K562 (cell line): ENCODE data around the gene MALRD1.

Source experiments
- BDP1 ChIP-seq: IDR thresholded peaks from 3 replicates; pipeline ENCODE4 v1.6.1; 2011; ENCODE audit not compliant: insufficient read length, insufficient read depth
- CHD7 ChIP-seq: fragments of 200-600 bp; sonication (generic); IDR thresholded peaks from one replicate; pipeline ENCODE4 v1.6.1; 2012; ENCODE audit warnings: mild to moderate bottlenecking, low read depth, low read length, inconsistent platforms
- CTCF ChIP-seq, 3 experiments: IDR thresholded peaks in 2 of 3; conservative IDR thresholded peaks in 1 of 3; 2 replicates each; pipeline ENCODE4 v1.5.1; 2011 to 2012; ENCODE audit warnings: low read length in 3 of 3, mild to moderate bottlenecking in 3 of 3, control low read depth in 2 of 3, improper control_type of control experiment in 1 of 3, inconsistent platforms in 1 of 3, low read depth in 1 of 3, mixed read lengths in 1 of 3, moderate library complexity in 1 of 3; ENCODE audit not compliant: insufficient read depth in 2 of 3
- HES1 ChIP-seq: fragments of 450-650 bp; IDR thresholded peaks from 2 replicates; pipeline ENCODE4 v1.6.1; 2016; ENCODE audit warnings: low read depth, mild to moderate bottlenecking, moderate library complexity
- MXI1 ChIP-seq: IDR thresholded peaks from 2 replicates; pipeline ENCODE4 v1.6.1; 2011; ENCODE audit warnings: low read depth, mild to moderate bottlenecking, improper control_type of control experiment, low read length
- MYC ChIP-seq, 2 experiments: fragments of 250-450 bp in 1 of 2; sonication (Bioruptor Pico) in 1 of 2; IDR thresholded peaks; 2 replicates each; pipeline versions ENCODE4 v1.5.1 to v1.6.1; 2012 to 2021; ENCODE audit warnings: low read depth in 2 of 2, borderline replicate concordance in 1 of 2, improper control_type of control experiment in 1 of 2, low read length in 1 of 2, mild to moderate bottlenecking in 1 of 2, moderate library complexity in 1 of 2
- PKNOX1 ChIP-seq: fragments of 450-650 bp; IDR thresholded peaks from 2 replicates; pipeline ENCODE4 v1.6.1; 2016
- POLR2AphosphoS5 ChIP-seq: IDR thresholded peaks from 2 replicates; pipeline ENCODE4 v1.6.1; 2011; ENCODE audit warnings: mild to moderate bottlenecking, low read depth, low read length, moderate library complexity; ENCODE audit not compliant: control insufficient read depth, insufficient read depth
- SIN3A ChIP-seq, 2 experiments: fragments of 150-350 bp in 1 of 2; IDR thresholded peaks; 2 replicates each; pipeline ENCODE4 v1.6.1; 2011 to 2016; ENCODE audit warnings: borderline replicate concordance in 2 of 2, low read depth in 2 of 2, low read length in 2 of 2, mild to moderate bottlenecking in 2 of 2, moderate library complexity in 2 of 2; ENCODE audit not compliant: control insufficient read depth in 1 of 2
- SIRT6 ChIP-seq: IDR thresholded peaks from one replicate; pipeline ENCODE4 v1.6.1; 2012; ENCODE audit warnings: low read depth, mild to moderate bottlenecking, control low read depth, inconsistent platforms, low read length, moderate library complexity
- ZEB2 ChIP-seq: fragments of 450-650 bp; IDR thresholded peaks from 2 replicates; pipeline ENCODE4 v1.6.1; 2016
- ZNF277 ChIP-seq: fragments of 250-450 bp; sonication (Bioruptor Pico); IDR thresholded peaks from 2 replicates; pipeline ENCODE4 v1.8.0; 2022; ENCODE audit warnings: inconsistent platforms, mild to moderate bottlenecking, moderate library complexity, borderline replicate concordance
- ZNF445 ChIP-seq: fragments of 250-450 bp; sonication (Bioruptor Pico); IDR thresholded peaks from 2 replicates; pipeline ENCODE4 v1.4.0; 2020; ENCODE audit warnings: low read depth, mild to moderate bottlenecking, moderate library complexity
- ZNF561 ChIP-seq: fragments of 450-650 bp; formaldehyde crosslinking; conservative IDR thresholded peaks from 2 replicates; pipeline ENCODE4 v1.4.0; 2020; ENCODE audit warnings: mild to moderate bottlenecking, moderate library complexity

- TF ChIP-seq ZNF277 (no peak), ZNF445 (CRISPR knock-in tag) (no peak), PKNOX1 (no peak), ZEB2 (no peak), CTCF (IDR thresholded peaks at IDR 0.05 in 2 of 3, conservative IDR thresholded peaks at IDR 0.05 in 1 of 3; ENCODE audit: insufficient read depth in 2 of 3, low read depth in 1 of 3, low read length in 3 of 3) (no peak), ZNF561 (CRISPR knock-in tag) (no peak), POLR2AphosphoS5 (no peak), BDP1 (no peak), SIN3A (IDR thresholded peaks at IDR 0.05; ENCODE audit: borderline replicate concordance in 2 of 2, control insufficient read depth in 1 of 2, low read depth in 2 of 2, low read length in 2 of 2) (no peak), CHD7 (no peak), MYC (IDR thresholded peaks at IDR 0.05; ENCODE audit: low read depth, low read length) (no peak), MYC (CRISPR knock-in tag; IDR thresholded peaks at IDR 0.05; ENCODE audit: borderline replicate concordance, low read depth) (no peak), HES1 (no peak), SIRT6 (no peak), MXI1 (no peak)
Observed at GRCh38 chr10:19640566-19641263, 592.1 kb downstream of the MALRD1 start.
